Skin of body (tissue), 2 donors: Measurements from ENCODE around the gene HOOK2. TPM values are rescaled to one million over a fixed set of nuclear protein-coding genes. Genes with fewer than 3 reads are reported as not detected.

Experiments used
- DNase-seq: peaks from one replicate; lab custom pipeline; 2025; lab: John Stamatoyannopoulos, UW
- total RNA-seq: library from RNA; depleted of rRNA; stranded (reverse); fragments of >200 nt; gene quantifications from one replicate; pipeline ENCODE4 v1.2.3, GENCODE V29; 2014

Gene HOOK2
- total RNA-seq, 1 donor from 2014 or later = 31.8 TPM

GRCh38 chr19:12793290-12794195 is 18.2 kb upstream of the HOOK2 start:
- DNase-seq = peak; percentile 94

- DNase-seq = no peak
These were observed 17.5 kb upstream of the HOOK2 start for GRCh38 chr19:12792853-12793289.

- peak; percentile 22 for DNase-seq
These were observed 16.9 kb upstream of the HOOK2 start for GRCh38 chr19:12792051-12792852.

GRCh38 chr19:12791345-12792050 is 16.1 kb upstream of the HOOK2 start, which contains the start of gene JUNB:
JUNB (plus strand) TSS chr19:12791486; CDS start chr19:12791772, 286 bp downstream.
- peak; percentile 94 for DNase-seq

- no peak for DNase-seq
These were observed 15.4 kb upstream of the HOOK2 start for GRCh38 chr19:12790628-12791344.

- peak; percentile 85 for DNase-seq
These were observed 14.7 kb upstream of the HOOK2 start for GRCh38 chr19:12789904-12790619.

GRCh38 chr19:12789098-12789903 is 13.9 kb upstream of the HOOK2 start:
- peak; percentile 40 for DNase-seq

GRCh38 chr19:12788682-12789097 is 13.3 kb upstream of the HOOK2 start:
- DNase-seq = peak; percentile 61

- DNase-seq = peak; percentile 81
These were observed 12.8 kb upstream of the HOOK2 start for GRCh38 chr19:12788042-12788681.

- DNase-seq = no peak
These were observed 12.1 kb upstream of the HOOK2 start for GRCh38 chr19:12787458-12787857.

- no peak for DNase-seq
These were observed 11.6 kb upstream of the HOOK2 start for GRCh38 chr19:12786952-12787351.

GRCh38 chr19:12786141-12786870 is 11.0 kb upstream of the HOOK2 start:
- no peak for DNase-seq

- DNase-seq = peak; percentile 25
These were observed 10.2 kb upstream of the HOOK2 start for GRCh38 chr19:12785431-12786031.

GRCh38 chr19:12784871-12785430 is 9.6 kb upstream of the HOOK2 start:
- peak; percentile 47 for DNase-seq

- no peak for DNase-seq
These were observed 9.1 kb upstream of the HOOK2 start for GRCh38 chr19:12784394-12784870.

GRCh38 chr19:12783849-12784393 is 8.6 kb upstream of the HOOK2 start:
- no peak for DNase-seq
